H54 (cell line): Measurements from ENCODE around the gene CXCR5.

Experiments used
- DNase-seq: peaks from one replicate; pipeline ENCODE4 v3.0.0; 2011; ENCODE audit warnings: low spot score, mixed read lengths; ENCODE audit not compliant: insufficient read length
- FAIRE-seq: peaks from 3 replicates; lab custom pipeline; 2011; peaks lifted over from hg19 to GRCh38; lab: Jason Lieb, UNC
- POLR2A ChIP-seq: IDR thresholded peaks from 2 replicates; pipeline ENCODE4 v1.6.1; 2011; ENCODE audit warnings: low read depth, mild to moderate bottlenecking, low read length

Gene CXCR5

DNA sequence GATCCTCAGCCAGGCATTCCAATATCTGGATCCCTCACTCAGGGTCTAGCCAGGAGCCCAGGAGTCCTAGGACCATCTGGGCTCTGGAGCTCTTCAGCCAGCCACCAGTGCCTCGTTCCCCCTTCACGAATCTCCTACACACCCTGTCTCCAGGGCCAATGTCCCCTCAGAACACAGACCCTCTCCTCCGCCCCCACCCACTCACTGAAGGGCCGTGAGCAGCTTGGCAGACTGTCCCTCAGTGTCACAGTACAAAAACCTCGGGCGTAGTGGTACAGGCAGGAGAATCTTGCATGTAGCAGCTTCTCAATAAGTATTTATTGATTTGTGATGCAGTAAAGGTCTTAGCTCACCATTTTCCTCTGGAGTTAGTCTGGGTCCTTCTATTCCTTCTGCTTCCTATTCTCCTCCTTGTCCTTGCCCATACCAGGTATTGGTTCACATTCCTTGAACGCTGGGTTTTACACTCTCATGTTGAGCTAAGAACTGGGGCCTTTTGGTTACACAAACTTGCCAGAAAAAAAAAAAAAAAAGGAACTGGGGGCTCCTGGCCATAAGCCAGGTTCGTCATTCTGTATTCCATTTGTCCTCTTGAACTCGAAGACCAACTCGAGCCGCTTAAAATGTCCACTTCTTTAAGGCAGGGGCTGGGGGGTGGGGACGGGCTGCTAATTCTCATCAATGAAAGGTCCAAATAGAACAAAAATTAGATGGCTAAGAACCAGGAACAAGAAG lies 2.3 kb downstream of the CXCR5 start:
- no peak for FAIRE-seq
- no peak for TF ChIP-seq POLR2A
- no peak for DNase-seq

DNA sequence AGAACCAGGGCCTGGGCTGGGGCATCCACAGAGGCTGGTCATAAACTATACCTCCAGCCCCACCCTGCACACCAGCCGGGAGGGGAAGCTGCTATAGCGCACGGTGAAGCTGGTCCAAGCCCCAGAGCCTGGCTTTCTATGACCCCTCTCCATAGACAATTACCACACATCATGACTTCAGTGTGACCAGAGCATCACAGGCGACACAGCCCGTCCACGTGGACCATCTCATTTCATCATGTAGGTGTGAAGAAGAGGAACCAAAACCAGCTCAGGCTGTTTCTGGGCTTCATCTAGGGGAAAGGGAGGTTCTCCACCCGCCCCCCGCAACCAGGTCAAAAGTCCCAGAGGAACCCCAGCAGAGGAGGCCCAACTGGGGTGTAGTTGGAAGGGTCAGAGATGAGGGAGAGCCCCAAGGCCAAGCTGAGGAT lies 3.0 kb downstream of the CXCR5 start:
- no peak for FAIRE-seq
- DNase-seq = no peak
- TF ChIP-seq POLR2A = no peak

DNA sequence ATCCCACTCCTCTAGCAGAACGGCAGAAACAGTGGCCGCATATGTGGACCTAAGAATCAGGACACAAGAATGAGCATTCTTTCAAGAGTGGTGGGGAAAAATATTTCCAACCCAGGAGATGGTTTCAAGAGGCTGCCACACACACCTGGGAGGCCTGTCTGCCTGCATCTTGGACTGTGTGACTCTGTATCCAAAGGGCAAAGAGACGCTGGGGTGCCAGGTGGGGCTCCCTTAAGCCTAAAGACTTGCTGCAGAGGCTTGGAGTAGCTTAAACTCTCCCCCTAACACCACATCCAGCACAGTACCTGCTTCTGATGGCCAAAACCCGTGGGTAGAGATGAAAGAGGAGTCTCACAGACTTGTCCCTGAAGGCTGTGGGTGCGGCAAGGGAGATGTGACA lies 3.5 kb downstream of the CXCR5 start:
- TF ChIP-seq POLR2A = no peak
- DNase-seq = no peak
- no peak for FAIRE-seq

DNA sequence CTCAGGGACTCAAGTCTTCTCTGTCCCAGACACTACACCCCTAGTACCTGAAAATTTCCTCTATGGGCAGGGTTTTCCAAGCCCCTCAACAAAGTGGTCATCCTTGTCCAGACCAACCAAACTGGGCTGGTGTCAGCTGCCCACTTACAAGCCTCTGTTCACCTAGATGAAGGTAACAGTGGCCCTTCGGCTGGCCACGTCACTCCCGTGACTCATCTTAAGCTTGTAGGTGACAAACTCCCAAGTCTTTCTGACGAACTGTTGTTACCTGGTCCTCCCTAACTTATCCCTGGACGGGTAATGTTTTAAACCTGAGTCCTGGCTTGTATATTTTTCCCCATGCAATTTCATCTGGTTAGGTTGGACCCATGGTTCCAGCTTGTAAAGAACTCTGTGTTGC lies 4.7 kb downstream of the CXCR5 start:
- TF ChIP-seq POLR2A = no peak
- DNase-seq = no peak

DNA sequence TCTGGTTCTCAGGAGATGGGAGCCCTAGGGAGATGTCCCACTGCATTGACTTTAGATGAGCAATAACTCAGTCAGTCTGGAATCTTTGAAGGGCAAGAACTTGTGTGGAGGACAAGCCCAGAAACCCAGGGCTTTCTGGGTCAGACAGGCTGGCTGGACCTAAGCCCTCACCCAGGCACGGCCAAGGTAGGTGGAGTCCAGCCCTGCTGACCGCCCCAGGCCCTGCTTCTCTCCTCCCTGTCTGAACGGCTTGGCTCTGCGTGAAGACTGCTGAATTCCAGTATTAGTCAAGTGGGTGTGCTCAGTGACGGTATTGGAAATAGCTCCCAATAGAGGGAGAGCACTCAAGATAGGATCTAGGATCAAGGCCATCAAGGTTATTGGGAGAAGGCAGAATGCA lies 6.1 kb downstream of the CXCR5 start:
- TF ChIP-seq POLR2A = no peak
- DNase-seq (no peak), FAIRE-seq (no peak)

More for the DNA sequence above, 4.7 kb downstream of the CXCR5 start:
- FAIRE-seq = no peak

DNA sequence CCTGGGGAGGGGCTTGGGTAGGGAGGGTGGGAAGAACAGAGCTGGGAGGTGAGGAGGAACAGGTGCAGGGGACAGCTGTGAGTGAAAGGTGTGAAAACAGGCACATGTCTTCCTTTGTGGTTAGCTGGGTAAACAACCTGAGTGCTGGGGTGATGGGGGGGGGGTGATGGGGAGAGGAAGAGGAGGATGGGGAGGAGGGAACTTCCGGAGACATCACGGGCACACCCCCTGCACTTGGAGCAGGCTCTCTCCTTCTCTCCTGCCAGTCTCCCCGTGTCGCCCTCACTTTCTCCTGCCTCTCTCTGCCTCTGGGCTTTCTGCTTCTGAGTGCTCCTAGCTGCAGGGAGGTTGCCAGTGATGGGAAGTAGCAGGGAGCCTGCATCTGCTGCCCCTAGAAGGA lies 8.8 kb downstream of the CXCR5 start:
- TF ChIP-seq POLR2A = no peak
- no peak for FAIRE-seq
- DNase-seq = no peak

DNA sequence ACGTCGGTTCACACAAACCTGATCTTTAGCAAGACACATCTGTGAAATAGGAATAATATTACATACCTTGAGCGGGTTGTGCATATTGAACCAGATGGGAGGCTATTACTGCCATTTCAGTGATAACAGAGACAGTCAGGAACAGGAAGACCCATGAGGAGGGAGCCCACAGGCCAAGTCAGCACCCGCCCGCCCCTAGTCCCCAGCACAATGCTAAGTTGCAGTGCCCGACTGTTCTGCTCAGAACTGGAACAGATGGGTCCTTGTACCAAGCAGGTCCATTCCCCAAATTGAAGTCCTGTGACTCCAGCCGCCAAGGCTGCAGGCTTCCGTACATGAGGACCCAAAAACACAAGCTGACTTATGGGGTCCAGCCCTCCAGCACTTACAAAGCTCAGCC lies 9.3 kb downstream of the CXCR5 start:
- DNase-seq (no peak), FAIRE-seq (no peak)
- no peak for TF ChIP-seq POLR2A

DNA sequence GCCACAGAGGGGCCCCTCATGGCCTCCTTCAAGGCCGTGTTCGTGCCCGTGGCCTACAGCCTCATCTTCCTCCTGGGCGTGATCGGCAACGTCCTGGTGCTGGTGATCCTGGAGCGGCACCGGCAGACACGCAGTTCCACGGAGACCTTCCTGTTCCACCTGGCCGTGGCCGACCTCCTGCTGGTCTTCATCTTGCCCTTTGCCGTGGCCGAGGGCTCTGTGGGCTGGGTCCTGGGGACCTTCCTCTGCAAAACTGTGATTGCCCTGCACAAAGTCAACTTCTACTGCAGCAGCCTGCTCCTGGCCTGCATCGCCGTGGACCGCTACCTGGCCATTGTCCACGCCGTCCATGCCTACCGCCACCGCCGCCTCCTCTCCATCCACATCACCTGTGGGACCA lies 10.0 kb downstream of the CXCR5 start:
- DNase-seq (no peak), FAIRE-seq (no peak)
- no peak for TF ChIP-seq POLR2A

DNA sequence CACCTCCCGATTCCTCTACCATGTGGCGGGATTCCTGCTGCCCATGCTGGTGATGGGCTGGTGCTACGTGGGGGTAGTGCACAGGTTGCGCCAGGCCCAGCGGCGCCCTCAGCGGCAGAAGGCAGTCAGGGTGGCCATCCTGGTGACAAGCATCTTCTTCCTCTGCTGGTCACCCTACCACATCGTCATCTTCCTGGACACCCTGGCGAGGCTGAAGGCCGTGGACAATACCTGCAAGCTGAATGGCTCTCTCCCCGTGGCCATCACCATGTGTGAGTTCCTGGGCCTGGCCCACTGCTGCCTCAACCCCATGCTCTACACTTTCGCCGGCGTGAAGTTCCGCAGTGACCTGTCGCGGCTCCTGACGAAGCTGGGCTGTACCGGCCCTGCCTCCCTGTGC lies 10.5 kb downstream of the CXCR5 start:
- DNase-seq = no peak
- TF ChIP-seq POLR2A = no peak
- FAIRE-seq = no peak

DNA sequence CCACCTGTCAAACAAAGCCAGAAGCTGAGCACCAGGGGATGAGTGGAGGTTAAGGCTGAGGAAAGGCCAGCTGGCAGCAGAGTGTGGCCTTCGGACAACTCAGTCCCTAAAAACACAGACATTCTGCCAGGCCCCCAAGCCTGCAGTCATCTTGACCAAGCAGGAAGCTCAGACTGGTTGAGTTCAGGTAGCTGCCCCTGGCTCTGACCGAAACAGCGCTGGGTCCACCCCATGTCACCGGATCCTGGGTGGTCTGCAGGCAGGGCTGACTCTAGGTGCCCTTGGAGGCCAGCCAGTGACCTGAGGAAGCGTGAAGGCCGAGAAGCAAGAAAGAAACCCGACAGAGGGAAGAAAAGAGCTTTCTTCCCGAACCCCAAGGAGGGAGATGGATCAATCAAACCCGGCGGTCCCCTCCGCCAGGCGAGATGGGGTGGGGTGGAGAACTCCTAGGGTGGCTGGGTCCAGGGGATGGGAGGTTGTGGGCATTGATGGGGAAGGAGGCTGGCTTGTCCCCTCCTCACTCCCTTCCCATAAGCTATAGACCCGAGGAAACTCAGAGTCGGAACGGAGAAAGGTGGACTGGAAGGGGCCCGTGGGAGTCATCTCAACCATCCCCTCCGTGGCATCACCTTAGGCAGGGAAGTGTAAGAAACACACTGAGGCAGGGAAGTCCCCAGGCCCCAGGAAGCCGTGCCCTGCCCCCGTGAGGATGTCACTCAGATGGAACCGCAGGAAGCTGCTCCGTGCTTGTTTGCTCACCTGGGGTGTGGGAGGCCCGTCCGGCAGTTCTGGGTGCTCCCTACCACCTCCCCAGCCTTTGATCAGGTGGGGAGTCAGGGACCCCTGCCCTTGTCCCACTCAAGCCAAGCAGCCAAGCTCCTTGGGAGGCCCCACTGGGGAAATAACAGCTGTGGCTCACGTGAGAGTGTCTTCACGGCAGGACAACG lies 11.7 kb downstream of the CXCR5 start:
- no peak for DNase-seq
- FAIRE-seq = no peak
- TF ChIP-seq POLR2A = no peak

DNA sequence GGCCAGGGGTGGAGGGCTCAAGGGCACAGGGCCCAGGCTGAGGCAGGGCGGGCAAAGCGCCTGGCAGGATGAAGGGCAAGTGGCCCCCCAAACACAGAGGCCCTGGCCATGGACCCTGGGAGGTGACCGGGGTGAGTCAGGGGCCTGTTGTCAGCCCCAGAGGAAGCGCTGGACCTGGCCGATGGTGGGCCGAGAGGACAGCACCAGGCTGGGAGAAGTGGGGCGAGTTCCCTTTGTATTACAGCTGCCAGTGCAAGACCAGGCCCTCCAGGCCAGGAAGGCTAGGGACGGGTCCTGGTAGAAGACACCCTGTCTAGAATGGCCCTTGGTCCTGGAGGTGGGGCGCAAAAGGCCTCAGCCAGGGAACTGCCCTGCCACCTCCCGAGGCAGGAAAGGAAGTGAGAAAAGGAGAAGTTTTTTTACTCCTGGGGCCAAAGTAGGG lies 12.8 kb downstream of the CXCR5 start:
- TF ChIP-seq POLR2A = no peak
- DNase-seq (no peak), FAIRE-seq (no peak)

DNA sequence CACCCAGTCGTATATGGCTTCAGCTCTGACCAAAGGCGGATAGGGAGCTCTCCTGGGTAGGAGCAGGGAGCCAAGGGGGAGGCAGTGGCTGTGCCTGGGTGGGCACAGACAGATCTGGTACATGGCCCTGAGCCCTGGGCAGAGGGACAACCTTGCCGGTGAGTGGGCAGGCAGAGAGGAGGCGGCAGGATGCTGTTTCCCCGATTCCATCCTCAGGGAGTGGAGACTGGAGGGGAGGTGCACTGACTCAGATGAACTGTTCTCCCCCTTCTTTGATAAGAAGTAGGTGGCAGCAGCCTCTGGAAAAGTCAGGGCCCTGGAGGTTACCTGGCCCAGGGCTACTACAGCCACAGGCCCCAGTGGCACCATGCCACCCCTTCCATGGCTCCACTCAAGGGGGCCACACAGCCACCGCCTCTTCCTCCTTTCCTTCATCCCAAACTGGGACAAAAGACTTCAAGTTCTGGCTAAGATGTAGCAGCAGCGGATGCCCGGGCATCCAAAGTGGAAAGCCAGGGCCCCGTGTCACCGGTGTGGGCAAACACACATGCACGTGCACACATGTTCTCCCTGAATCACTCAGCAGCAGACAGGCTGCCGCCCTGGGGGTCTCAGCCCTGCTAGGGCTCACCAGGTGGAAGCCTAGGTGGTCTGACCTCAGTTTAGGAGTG lies 13.4 kb downstream of the CXCR5 start:
- FAIRE-seq (no peak), DNase-seq (no peak)

DNA sequence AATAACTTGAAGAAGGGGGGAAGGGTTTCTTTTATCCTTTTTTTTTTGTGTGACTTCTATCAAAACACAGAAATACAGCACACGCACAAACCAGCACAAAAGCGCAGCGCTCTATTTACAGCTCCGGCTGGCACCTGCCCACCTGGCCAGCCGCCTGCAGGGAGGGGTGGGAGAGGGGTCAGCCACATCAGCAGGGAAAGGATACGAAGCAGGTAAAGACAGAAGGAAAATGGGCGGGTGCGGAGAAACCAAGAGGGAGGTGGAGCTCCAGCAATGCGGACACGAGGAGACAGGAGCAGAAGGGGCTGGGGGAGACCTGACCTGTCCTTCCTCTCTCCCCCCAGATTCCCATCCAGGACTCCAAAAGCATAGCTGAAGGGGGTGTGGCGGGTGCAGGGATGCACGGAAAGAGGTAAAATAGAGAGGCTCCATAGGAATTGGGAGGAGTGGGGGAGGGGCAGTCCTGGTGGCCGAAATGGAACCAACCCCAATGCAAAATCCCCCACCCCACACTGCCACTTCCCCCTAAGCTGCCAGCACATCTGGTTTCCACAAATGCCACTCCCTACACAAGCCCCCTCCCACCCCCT lies 14.1 kb downstream of the CXCR5 start:
- no peak for DNase-seq
- no peak for TF ChIP-seq POLR2A
- FAIRE-seq = no peak

More for the DNA sequence above, 13.4 kb downstream of the CXCR5 start:
- TF ChIP-seq POLR2A = no peak
